Mesothelial cell of epicardium (in vitro differentiated cells): ENCODE measurements around the gene PLEKHA4. TPM values are rescaled to one million over a fixed set of nuclear protein-coding genes. Genes with fewer than 3 reads are reported as not detected.

Experiments used
- DNase-seq, 2 experiments: peaks; one replicate each; pipeline ENCODE4 v3.0.0; 2021; ENCODE audit warnings: low spot score in 2 of 2; ENCODE audit not compliant: unreplicated experiment in 2 of 2
- H3K27ac Mint-ChIP-seq: 2 replicates; pipeline ENCODE4 v1.8.0; 2021; ENCODE audit warnings: mixed read lengths
- H3K27me3 Mint-ChIP-seq: 2 replicates; pipeline ENCODE4 v1.8.0; 2021; ENCODE audit warnings: low read depth, mixed read lengths
- H3K36me3 Mint-ChIP-seq: 2 replicates; pipeline ENCODE4 v1.8.0; 2021; ENCODE audit warnings: mixed read lengths
- H3K4me1 Mint-ChIP-seq: 2 replicates; pipeline ENCODE4 v1.8.0; 2021; ENCODE audit warnings: mixed read lengths
- H3K4me3 Mint-ChIP-seq: 2 replicates; pipeline ENCODE4 v1.8.0; 2021; ENCODE audit warnings: mild to moderate bottlenecking, moderate library complexity, mixed read lengths
- H3K9me3 Mint-ChIP-seq: 2 replicates; pipeline ENCODE4 v1.8.0; 2021; ENCODE audit warnings: mixed read lengths
- total RNA-seq: library from RNA; stranded (reverse); gene quantifications from 3 replicates; pipeline ENCODE4 v1.2.1, GENCODE V29; 2021
- TF ChIP-seq, protein P1 (sequence below): fragments of 200-600 bp; sonication (generic); IDR thresholded peaks from one replicate; pipeline ENCODE4 v1.5.0; 2021; ENCODE audit warnings: antibody characterized with exemption; ENCODE audit not compliant: unreplicated experiment

The PLEKHA4 gene
- total RNA-seq, 1 donor from 2014 or later: 26.9 TPM

DNA sequence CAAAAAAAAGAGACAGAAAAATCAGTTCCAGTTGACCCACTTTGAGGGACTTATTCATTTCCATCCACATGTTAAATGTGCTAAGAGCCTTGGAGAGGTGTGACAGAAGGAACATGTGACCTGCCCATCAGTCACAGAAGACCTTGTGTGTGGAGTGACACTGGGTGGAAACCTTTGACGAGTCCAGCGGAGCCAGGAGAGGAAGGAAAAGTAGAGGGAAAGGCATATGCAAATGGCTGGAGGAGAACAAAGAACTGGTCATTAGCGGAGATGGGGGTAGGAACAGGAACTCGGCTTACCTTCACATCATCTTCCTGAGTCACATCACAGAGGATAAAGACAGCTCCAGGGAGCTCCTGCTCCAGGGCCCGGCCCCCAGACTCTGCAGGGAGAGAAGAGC is 34.4 kb downstream of the PLEKHA4 start:
- Mint-ChIP-seq H3K27me3 (no peaks in the 10 kb centered on the region), H3K36me3 (peaks cover 17% of the 10 kb centered on the region), H3K9me3 (no peaks in the 10 kb centered on the region), H3K4me3 (peak overlapping the region; percentile 22), H3K27ac (peak overlapping the region; percentile 29), H3K4me1 (peaks cover 28% of the 10 kb centered on the region)
- TF ChIP-seq, protein P1, sequence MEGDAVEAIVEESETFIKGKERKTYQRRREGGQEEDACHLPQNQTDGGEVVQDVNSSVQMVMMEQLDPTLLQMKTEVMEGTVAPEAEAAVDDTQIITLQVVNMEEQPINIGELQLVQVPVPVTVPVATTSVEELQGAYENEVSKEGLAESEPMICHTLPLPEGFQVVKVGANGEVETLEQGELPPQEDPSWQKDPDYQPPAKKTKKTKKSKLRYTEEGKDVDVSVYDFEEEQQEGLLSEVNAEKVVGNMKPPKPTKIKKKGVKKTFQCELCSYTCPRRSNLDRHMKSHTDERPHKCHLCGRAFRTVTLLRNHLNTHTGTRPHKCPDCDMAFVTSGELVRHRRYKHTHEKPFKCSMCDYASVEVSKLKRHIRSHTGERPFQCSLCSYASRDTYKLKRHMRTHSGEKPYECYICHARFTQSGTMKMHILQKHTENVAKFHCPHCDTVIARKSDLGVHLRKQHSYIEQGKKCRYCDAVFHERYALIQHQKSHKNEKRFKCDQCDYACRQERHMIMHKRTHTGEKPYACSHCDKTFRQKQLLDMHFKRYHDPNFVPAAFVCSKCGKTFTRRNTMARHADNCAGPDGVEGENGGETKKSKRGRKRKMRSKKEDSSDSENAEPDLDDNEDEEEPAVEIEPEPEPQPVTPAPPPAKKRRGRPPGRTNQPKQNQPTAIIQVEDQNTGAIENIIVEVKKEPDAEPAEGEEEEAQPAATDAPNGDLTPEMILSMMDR: no peak
- no peak for DNase-seq

DNA sequence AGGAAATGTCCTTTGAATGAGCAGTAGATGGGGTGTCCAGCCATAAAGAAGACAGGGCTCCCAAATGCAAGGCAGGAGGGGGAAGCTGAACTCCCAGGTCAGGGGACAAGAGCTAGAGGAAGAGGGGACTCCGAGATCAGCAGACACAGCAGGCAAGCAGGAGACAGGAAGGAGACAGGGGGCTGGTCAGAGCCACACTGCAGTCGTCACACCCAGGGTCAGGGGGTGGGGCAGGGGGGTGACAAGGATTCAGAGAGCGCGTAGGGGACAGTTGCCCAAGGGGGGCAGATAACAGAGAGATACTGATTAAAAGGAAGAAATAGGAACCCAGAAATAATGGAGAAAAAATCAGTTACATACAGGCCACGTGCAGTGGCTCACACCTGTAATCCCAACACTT is 35.4 kb downstream of the PLEKHA4 start:
- peaks cover 28% of the 10 kb centered on the region for H3K4me1 Mint-ChIP-seq
- H3K9me3 Mint-ChIP-seq: no peaks in the 10 kb centered on the region
- H3K36me3 Mint-ChIP-seq: peaks cover 17% of the 10 kb centered on the region
- no peak overlapping the region for H3K27ac Mint-ChIP-seq
- no peak overlapping the region for H3K4me3 Mint-ChIP-seq
- no peak for DNase-seq
- TF ChIP-seq, protein P1: no peak
- no peaks in the 10 kb centered on the region for H3K27me3 Mint-ChIP-seq

DNA sequence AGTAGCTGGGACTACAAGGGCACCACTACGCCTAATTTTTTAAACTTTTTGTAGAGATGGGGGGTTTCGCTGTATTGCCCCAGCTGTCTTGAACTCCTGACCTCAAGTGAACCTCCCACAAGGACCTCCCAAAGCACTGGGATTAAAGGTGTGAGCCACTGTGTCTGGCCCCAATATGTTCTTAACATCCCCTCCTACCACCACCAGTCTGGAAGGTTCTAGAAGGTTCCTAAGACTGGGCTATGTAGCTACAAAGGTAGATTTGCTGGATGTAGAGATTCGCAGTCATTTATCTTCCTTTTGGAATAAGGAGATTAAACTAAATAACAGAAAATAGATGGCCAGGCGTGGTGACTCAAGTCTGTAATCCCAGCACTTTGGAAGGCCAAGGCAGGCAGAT is 37.5 kb downstream of the PLEKHA4 start:
- no peak overlapping the region for H3K27ac Mint-ChIP-seq
- peaks cover 17% of the 10 kb centered on the region for H3K4me1 Mint-ChIP-seq
- H3K9me3 Mint-ChIP-seq: no peaks in the 10 kb centered on the region
- DNase-seq: no peak
- TF ChIP-seq, protein P1: no peak
- H3K36me3 Mint-ChIP-seq: peaks cover 17% of the 10 kb centered on the region
- no peak overlapping the region for H3K4me3 Mint-ChIP-seq
- H3K27me3 Mint-ChIP-seq: no peaks in the 10 kb centered on the region

DNA sequence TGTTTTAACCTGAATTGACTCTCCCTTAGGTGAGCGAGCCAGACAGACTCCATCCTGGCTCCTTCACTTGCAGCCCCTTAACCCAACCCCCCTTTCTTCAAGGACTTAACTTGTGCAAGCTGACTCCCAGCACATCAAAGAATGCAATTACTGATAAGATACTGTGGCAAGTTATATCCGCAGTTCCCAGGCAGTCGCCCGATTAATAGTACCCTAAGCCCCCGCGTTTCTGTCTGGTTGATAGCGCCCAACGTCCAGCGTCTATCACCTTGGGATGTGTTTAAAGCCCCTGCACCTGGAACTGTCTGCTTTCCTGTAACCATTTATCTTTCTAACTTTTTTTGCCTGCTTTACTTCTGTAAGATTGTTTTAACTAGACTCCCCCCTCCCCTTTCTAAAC is 38.3 kb downstream of the PLEKHA4 start:
- Mint-ChIP-seq H3K36me3 (peaks cover 19% of the 10 kb centered on the region), H3K4me3 (peak overlapping the region; percentile 16), H3K9me3 (no peaks in the 10 kb centered on the region), H3K27me3 (no peaks in the 10 kb centered on the region), H3K27ac (peak overlapping the region; percentile 70), H3K4me1 (peaks cover 11% of the 10 kb centered on the region)
- TF ChIP-seq, protein P1: no peak
- DNase-seq: no peak

DNA sequence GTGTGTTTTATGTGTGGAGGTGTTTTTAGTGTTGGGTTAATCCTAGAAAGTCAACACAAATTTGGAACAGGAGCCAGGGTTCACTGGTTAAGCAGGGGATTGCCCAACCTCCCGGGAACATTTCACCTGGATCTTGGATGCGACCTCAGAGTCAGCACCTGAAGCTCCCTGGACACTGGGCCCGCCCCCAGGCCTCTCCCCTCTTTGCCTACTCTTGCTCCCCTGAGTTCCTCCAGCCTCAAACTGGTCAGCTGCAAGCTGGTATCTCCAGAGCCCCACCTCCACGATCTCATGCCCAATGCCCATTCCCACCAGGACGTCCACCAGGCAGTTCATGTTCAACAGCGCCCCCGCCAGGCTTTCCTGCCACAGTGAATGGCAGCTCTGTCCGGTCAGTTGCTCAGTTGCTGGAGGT is 41.8 kb downstream of the PLEKHA4 start:
- no peak for DNase-seq
- peaks cover 8% of the 10 kb centered on the region for H3K36me3 Mint-ChIP-seq
- H3K27ac Mint-ChIP-seq: no peak overlapping the region
- TF ChIP-seq, protein P1: no peak
- no peak overlapping the region for H3K4me3 Mint-ChIP-seq
- H3K27me3 Mint-ChIP-seq: no peaks in the 10 kb centered on the region
- peaks cover 7% of the 10 kb centered on the region for H3K4me1 Mint-ChIP-seq
- H3K9me3 Mint-ChIP-seq: no peaks in the 10 kb centered on the region

DNA sequence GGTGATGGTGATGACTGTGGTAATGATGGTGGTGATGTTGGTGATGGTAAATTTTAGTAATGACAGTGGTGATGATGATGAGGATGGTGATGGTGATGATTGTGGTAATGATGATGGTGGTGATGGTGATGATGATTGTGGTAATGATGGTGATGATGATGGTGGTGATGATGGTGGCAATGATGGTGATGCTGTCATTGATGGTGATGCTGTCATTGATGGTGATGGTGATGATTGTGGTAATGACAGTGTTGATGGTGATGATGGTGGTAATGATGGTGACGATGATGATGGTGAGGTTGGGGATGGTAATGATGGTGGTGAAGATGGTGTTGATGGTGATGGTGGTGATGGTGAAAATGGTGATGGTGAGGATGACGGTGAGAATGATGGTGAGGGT is 45.9 kb downstream of the PLEKHA4 start:
- peaks cover 6% of the 10 kb centered on the region for H3K36me3 Mint-ChIP-seq
- TF ChIP-seq, protein P1: no peak
- H3K27ac Mint-ChIP-seq: no peak overlapping the region
- no peaks in the 10 kb centered on the region for H3K27me3 Mint-ChIP-seq
- H3K4me1 Mint-ChIP-seq: peaks cover 3% of the 10 kb centered on the region
- DNase-seq: no peak
- H3K9me3 Mint-ChIP-seq: no peaks in the 10 kb centered on the region
- H3K4me3 Mint-ChIP-seq: no peak overlapping the region
